IPS DF 6.9 (cell line): ENCODE results near the gene SLC9A7.

ENCODE experiments used
- DNase-seq: peaks from one replicate; pipeline ENCODE4 v3.0.0-alpha.2; 2013; ENCODE audit warnings: low read depth, low spot score
- H3K27ac ChIP-seq: one replicate; pipeline ENCODE4 v1.5.1; 2013; ENCODE audit warnings: low read length, control low read depth
- H3K27me3 ChIP-seq: 2 replicates; pipeline ENCODE4 v1.6.1; 2013; ENCODE audit warnings: mild to moderate bottlenecking, low read length; ENCODE audit not compliant: control insufficient read depth, insufficient read depth
- H3K36me3 ChIP-seq: 2 replicates; pipeline ENCODE4 v1.6.1; 2013; ENCODE audit warnings: low read length; ENCODE audit not compliant: control insufficient read depth, insufficient read depth
- H3K4me1 ChIP-seq: 2 replicates; pipeline ENCODE4 v1.6.1; 2013; ENCODE audit warnings: low read length; ENCODE audit not compliant: control insufficient read depth, insufficient read depth
- H3K4me3 ChIP-seq: 2 replicates; pipeline ENCODE4 v1.5.1; 2013; ENCODE audit warnings: mild to moderate bottlenecking, low read length
- H3K9me3 ChIP-seq: 2 replicates; pipeline ENCODE4 v1.6.1; 2013; ENCODE audit warnings: low read length, inconsistent platforms; ENCODE audit not compliant: control insufficient read depth, insufficient read depth
- WGBS: extraction: QIAGEN DNeasy Blood & Tissue Kit; methylation state at CpG from one replicate; pipeline ENCODE4 v1.1.7; 2013; ENCODE audit warnings: mixed read lengths, missing lambda C conversion rate; ENCODE audit not compliant: insufficient read length, insufficient coverage; 5-methylcytosine and 5-hydroxymethylcytosine counted together

The SLC9A7 gene

GRCh38 chrX:46574774-46575381 lies 184.0 kb downstream of the SLC9A7 start:
- Histone ChIP-seq H3K36me3 (no peaks in the 10 kb centered on the region), H3K27ac (no peak overlapping the region), H3K4me3 (peak overlapping the region; percentile 63; the same call in 1 of the 2 replicates), H3K9me3 (no peaks in the 10 kb centered on the region), H3K27me3 (no peaks in the 10 kb centered on the region), H3K4me1 (no peaks in the 10 kb centered on the region; the same call in none of the 2 replicates)
- DNase-seq: no peak
- no CpG with 5 or more reads among the region's 90 CpGs for WGBS

GRCh38 chrX:46573892-46574773 lies 184.8 kb downstream of the SLC9A7 start:
- H3K36me3 ChIP-seq: no peaks in the 10 kb centered on the region
- H3K27ac ChIP-seq: no peak overlapping the region
- H3K27me3 ChIP-seq: no peaks in the 10 kb centered on the region
- no CpG with 5 or more reads among the region's 107 CpGs for WGBS
- H3K4me3 ChIP-seq: peak overlapping the region; percentile 63; the same call in 1 of the 2 replicates
- no peaks in the 10 kb centered on the region for H3K9me3 ChIP-seq
- no peak for DNase-seq
- no peaks in the 10 kb centered on the region; the same call in none of the 2 replicates for H3K4me1 ChIP-seq

- Histone ChIP-seq H3K4me3 (peak within 1 kb of the TSS; percentile 63; the same call in 1 of the 2 replicates), H3K36me3 (no peaks in the 10 kb centered on the region), H3K4me1 (no peaks in the 10 kb centered on the region; the same call in none of the 2 replicates), H3K27ac (no peak within 1 kb of the TSS), H3K27me3 (no peaks in the 10 kb centered on the region), H3K9me3 (no peaks in the 10 kb centered on the region)
- DNase-seq: no peak
- WGBS: no CpG with 5 or more reads among the region's 35 CpGs
Observed at GRCh38 chrX:46573331-46573891, 185.5 kb downstream of the SLC9A7 start, which contains the start of gene CHST7. TSS of gene CHST7 (plus strand) at chrX:46573765. CDS start at chrX:46573932, 167 bp downstream.

GRCh38 chrX:46572340-46572936 lies 186.5 kb downstream of the SLC9A7 start:
- Histone ChIP-seq H3K4me3 (no peak overlapping the region), H3K36me3 (no peaks in the 10 kb centered on the region), H3K9me3 (no peaks in the 10 kb centered on the region), H3K27ac (no peak overlapping the region), H3K27me3 (no peaks in the 10 kb centered on the region), H3K4me1 (no peaks in the 10 kb centered on the region; the same call in none of the 2 replicates)
- no peak for DNase-seq
- WGBS: no CpG with 5 or more reads among the region's 5 CpGs

- H3K4me1 ChIP-seq: no peaks in the 10 kb centered on the region; the same call in none of the 2 replicates
- no peak overlapping the region for H3K27ac ChIP-seq
- H3K9me3 ChIP-seq: no peaks in the 10 kb centered on the region
- H3K36me3 ChIP-seq: no peaks in the 10 kb centered on the region
- DNase-seq: no peak
- WGBS: no CpG with 5 or more reads among the region's 10 CpGs
- H3K27me3 ChIP-seq: no peaks in the 10 kb centered on the region
- no peak overlapping the region for H3K4me3 ChIP-seq
Observed at GRCh38 chrX:46571423-46572339, 187.2 kb downstream of the SLC9A7 start.

GRCh38 chrX:46569621-46570020 lies 189.3 kb downstream of the SLC9A7 start:
- no peak overlapping the region for H3K4me3 ChIP-seq
- no peak overlapping the region for H3K27ac ChIP-seq
- no peaks in the 10 kb centered on the region; the same call in none of the 2 replicates for H3K4me1 ChIP-seq
- no peak for DNase-seq
- no peaks in the 10 kb centered on the region for H3K9me3 ChIP-seq
- no peaks in the 10 kb centered on the region for H3K36me3 ChIP-seq
- H3K27me3 ChIP-seq: no peaks in the 10 kb centered on the region

GRCh38 chrX:46567388-46567787 lies 191.5 kb downstream of the SLC9A7 start:
- Histone ChIP-seq H3K27ac (no peak overlapping the region), H3K4me1 (no peaks in the 10 kb centered on the region; the same call in 1 of the 2 replicates), H3K9me3 (no peaks in the 10 kb centered on the region), H3K36me3 (no peaks in the 10 kb centered on the region), H3K4me3 (no peak overlapping the region), H3K27me3 (no peaks in the 10 kb centered on the region)
- DNase-seq: no peak

GRCh38 chrX:46561824-46562657 lies 196.9 kb downstream of the SLC9A7 start:
- Histone ChIP-seq H3K4me1 (no peaks in the 10 kb centered on the region), H3K4me3 (no peak overlapping the region), H3K27me3 (no peaks in the 10 kb centered on the region), H3K36me3 (no peaks in the 10 kb centered on the region), H3K27ac (no peak overlapping the region), H3K9me3 (no peaks in the 10 kb centered on the region)
- no peak for DNase-seq
- WGBS: no CpG with 5 or more reads among the region's 6 CpGs

GRCh38 chrX:46559062-46559461 lies 199.9 kb downstream of the SLC9A7 start:
- no peaks in the 10 kb centered on the region for H3K36me3 ChIP-seq
- no peaks in the 10 kb centered on the region for H3K27me3 ChIP-seq
- no peaks in the 10 kb centered on the region for H3K9me3 ChIP-seq
- DNase-seq: no peak
- no peak overlapping the region for H3K27ac ChIP-seq
- H3K4me1 ChIP-seq: no peaks in the 10 kb centered on the region
- no CpG with 5 or more reads among the region's 3 CpGs for WGBS
- no peak overlapping the region for H3K4me3 ChIP-seq
